Measurements from ENCODE around the gene AGMO. TPM values are rescaled to one million over a fixed set of nuclear protein-coding genes. Genes with fewer than 3 reads are reported as not detected.

AGMO gene
- polyA plus RNA-seq, 3 donors, result not detected

DNA sequence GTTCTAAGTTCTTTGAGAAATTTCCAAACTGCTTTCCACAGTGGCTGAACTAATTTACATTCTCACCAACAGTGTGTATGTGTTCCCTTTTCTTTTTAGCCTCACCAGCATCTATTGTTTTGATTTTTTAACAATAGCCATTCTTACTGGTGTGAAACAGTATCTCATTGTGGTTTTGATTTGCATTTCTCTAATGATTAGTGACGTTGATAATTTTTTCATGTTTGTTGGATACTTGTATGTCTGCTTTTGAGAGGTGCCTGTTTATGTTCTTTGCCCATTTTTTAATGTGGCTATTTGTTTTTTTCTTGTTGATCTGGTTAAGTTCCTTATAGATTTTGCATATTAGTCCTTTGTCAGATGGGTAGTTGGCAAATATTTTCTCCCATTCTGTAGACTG is 191.4 kb downstream of the AGMO start:
- Mint-ChIP-seq H3K4me3 (no peak overlapping the region), H3K27me3 (ENCODE audit: low read depth in 3 of 3) (no peaks in the 10 kb centered on the region), H3K9me3 (peaks cover 0 to 10% (median 4%) of the 10 kb centered on the region in 7 donors), H3K27ac (no peak overlapping the region), H3K36me3 (no peaks in the 10 kb centered on the region), H3K4me1 (no peaks in the 10 kb centered on the region)
- Histone ChIP-seq H3K9me3 (replicated peaks in 1 of 2; ENCODE audit: control insufficient read depth in 1 of 2, insufficient read depth in 1 of 2, low read length in 2 of 2) (peaks cover 4 to 5% of the 10 kb centered on the region in 2 donors), H3K27me3 (ENCODE audit: control insufficient read depth in 2 of 2, insufficient read depth in 2 of 2, low read length in 2 of 2) (no peaks in the 10 kb centered on the region), H3K27ac (ENCODE audit: low read depth in 1 of 2, low read length in 2 of 2) (no peak overlapping the region), H2AFZ (ENCODE audit: insufficient read depth, low read depth, low read length, poor library complexity, severe bottlenecking) (no peak overlapping the region), H3K4me1 (ENCODE audit: control insufficient read depth in 1 of 2, insufficient read depth in 2 of 2, low read length in 2 of 2) (no peaks in the 10 kb centered on the region), H3K4me2 (replicated peaks; ENCODE audit: extremely low read depth, low read length, poor library complexity, severe bottlenecking) (no peak overlapping the region), H3K79me2 (ENCODE audit: insufficient read depth, low read length) (no peaks in the 10 kb centered on the region), H3K36me3 (replicated peaks in 1 of 2; ENCODE audit: control insufficient read depth in 1 of 2, insufficient read depth in 2 of 2, low read length in 2 of 2) (no peaks in the 10 kb centered on the region), H4K20me1 (ENCODE audit: insufficient read depth, low read length) (no peaks in the 10 kb centered on the region), H3K9ac (ENCODE audit: insufficient read depth, low read length, poor library complexity, severe bottlenecking) (no peak overlapping the region), H3K4me3 (replicated peaks in 1 of 3; ENCODE audit: low read depth in 2 of 3, low read length in 3 of 3) (no peak overlapping the region)
- 83% methylated on average over 1 of the region's 1 CpG for WGBS (ENCODE audit: insufficient coverage)
- no peak for TF ChIP-seq CTCF (IDR thresholded peaks at IDR 0.05)
- intact Hi-C loops (cut with micrococcal nuclease), result no loop called here
- no peak for DNase-seq

GRCh38 chr7:15368653-15369052 is 193.2 kb downstream of the AGMO start:
- Histone ChIP-seq H2AFZ (ENCODE audit: insufficient read depth, low read depth, low read length, poor library complexity, severe bottlenecking) (no peak overlapping the region), H3K4me3 (replicated peaks in 1 of 3; ENCODE audit: low read depth in 2 of 3, low read length in 3 of 3) (no peak overlapping the region), H3K27me3 (ENCODE audit: control insufficient read depth in 2 of 2, insufficient read depth in 2 of 2, low read length in 2 of 2) (no peaks in the 10 kb centered on the region), H4K20me1 (ENCODE audit: insufficient read depth, low read length) (no peaks in the 10 kb centered on the region), H3K36me3 (replicated peaks in 1 of 2; ENCODE audit: control insufficient read depth in 1 of 2, insufficient read depth in 2 of 2, low read length in 2 of 2) (no peaks in the 10 kb centered on the region), H3K4me2 (replicated peaks; ENCODE audit: extremely low read depth, low read length, poor library complexity, severe bottlenecking) (no peak overlapping the region), H3K4me1 (ENCODE audit: control insufficient read depth in 1 of 2, insufficient read depth in 2 of 2, low read length in 2 of 2) (no peaks in the 10 kb centered on the region), H3K79me2 (ENCODE audit: insufficient read depth, low read length) (no peaks in the 10 kb centered on the region), H3K27ac (ENCODE audit: low read depth in 1 of 2, low read length in 2 of 2) (no peak overlapping the region), H3K9ac (ENCODE audit: insufficient read depth, low read length, poor library complexity, severe bottlenecking) (no peak overlapping the region), H3K9me3 (replicated peaks in 1 of 2; ENCODE audit: control insufficient read depth in 1 of 2, insufficient read depth in 1 of 2, low read length in 2 of 2) (peaks cover 4 to 5% of the 10 kb centered on the region in 2 donors)
- Mint-ChIP-seq H3K27me3 (ENCODE audit: low read depth in 3 of 3) (no peaks in the 10 kb centered on the region), H3K9me3 (peaks cover 0 to 10% (median 4%) of the 10 kb centered on the region in 7 donors), H3K36me3 (no peaks in the 10 kb centered on the region), H3K27ac (no peak overlapping the region), H3K4me3 (no peak overlapping the region), H3K4me1 (no peaks in the 10 kb centered on the region)
- intact Hi-C loops (cut with micrococcal nuclease), result no loop called here
- DNase-seq, result no peak
- WGBS (ENCODE audit: insufficient coverage), result 86% methylated on average over 1 of the region's 1 CpG
- no peak for TF ChIP-seq CTCF (IDR thresholded peaks at IDR 0.05)
